WTC11 (cell line): ENCODE data around the gene PRTN3. TPM values are rescaled to one million over a fixed set of nuclear protein-coding genes. Genes with fewer than 3 reads are reported as not detected.
"Not testable (repeated sequence)": the region's sequence is repeated elsewhere in the genome, so short reads cannot be mapped to it uniquely, and the experiment has no call there.

Source experiments
- ATAC-seq: fragments of 200-7000 bp; cut with Tn5 transposase; 2 replicates; pipeline ENCODE4 v1.10.0; 2021; ENCODE audit warnings: mild to moderate bottlenecking, moderate library complexity
- CTCF ChIA-PET: fragments of 300-600 bp; sonication (Branson Sonifier 250); formaldehyde crosslinking; loops from one replicate; lab custom pipeline; 2021; ENCODE audit warnings: antibody characterized with exemption; lab: Charles Lee
- POLR2A ChIA-PET: fragments of 350-600 bp; sonication (Branson Sonifier 250); formaldehyde crosslinking; loops from one replicate; lab custom pipeline; 2021; ENCODE audit warnings: antibody characterized with exemption; lab: Charles Lee
- DNase-seq: peaks from one replicate; pipeline ENCODE4 v3.0.0; 2021; ENCODE audit warnings: low spot score
- H3K27ac Mint-ChIP-seq: 2 replicates; pipeline ENCODE4 v1.8.0; 2021; ENCODE audit warnings: mixed read lengths
- H3K27me3 Mint-ChIP-seq: 2 replicates; pipeline ENCODE4 v1.8.0; 2021; ENCODE audit warnings: low read depth, mild to moderate bottlenecking, moderate library complexity, mixed read lengths
- H3K36me3 Mint-ChIP-seq: 2 replicates; pipeline ENCODE4 v1.8.0; 2021; ENCODE audit warnings: mixed read lengths
- H3K4me1 Mint-ChIP-seq: 2 replicates; pipeline ENCODE4 v1.8.0; 2022; ENCODE audit warnings: mixed read lengths
- H3K4me3 Mint-ChIP-seq: 2 replicates; pipeline ENCODE4 v1.8.0; 2021; ENCODE audit warnings: mild to moderate bottlenecking, moderate library complexity, mixed read lengths
- H3K9me3 Mint-ChIP-seq: 2 replicates; pipeline ENCODE4 v1.8.0; 2021; ENCODE audit warnings: mixed read lengths
- GRHL2 ChIP-seq: fragments of 250-450 bp; sonication (Bioruptor Pico); IDR thresholded peaks from 2 replicates; pipeline ENCODE4 v1.8.0; 2022; ENCODE audit warnings: mild to moderate bottlenecking, moderate library complexity; ENCODE audit not compliant: insufficient replicate concordance, severe bottlenecking
- KAT7 ChIP-seq: sonication (generic); formaldehyde crosslinking; IDR thresholded peaks from 2 replicates; pipeline ENCODE4 v1.8.1; 2023; ENCODE audit warnings: missing genetic modification reagents, mild to moderate bottlenecking, borderline replicate concordance
- MXD4 ChIP-seq: fragments of 250-450 bp; sonication (Bioruptor Pico); IDR thresholded peaks from 2 replicates; pipeline ENCODE4 v1.8.0; 2021; ENCODE audit warnings: mild to moderate bottlenecking, moderate library complexity, borderline replicate concordance
- NFE2L1 ChIP-seq: sonication (generic); formaldehyde crosslinking; IDR thresholded peaks from 2 replicates; pipeline ENCODE4 v1.8.1; 2023; ENCODE audit warnings: missing genetic modification reagents
- NFYB ChIP-seq: sonication (generic); formaldehyde crosslinking; conservative IDR thresholded peaks from 2 replicates; pipeline ENCODE4 v1.8.0; 2022; ENCODE audit warnings: low read depth, missing genetic modification reagents
- TEAD1 ChIP-seq: sonication (generic); formaldehyde crosslinking; IDR thresholded peaks from 2 replicates; pipeline ENCODE4 v1.8.0; 2022; ENCODE audit warnings: mild to moderate bottlenecking, missing genetic modification reagents
- ZNF138 ChIP-seq: sonication (generic); formaldehyde crosslinking; conservative IDR thresholded peaks from 2 replicates; pipeline ENCODE4 v1.8.1; 2022; ENCODE audit warnings: mild to moderate bottlenecking, moderate library complexity, missing genetic modification reagents
- ZNF263 ChIP-seq: sonication (generic); formaldehyde crosslinking; IDR thresholded peaks from 2 replicates; pipeline ENCODE4 v1.8.1; 2022; ENCODE audit warnings: low read depth, mild to moderate bottlenecking, moderate library complexity, missing genetic modification reagents
- total RNA-seq: library from RNA; stranded (reverse); gene quantifications from 3 replicates; pipeline ENCODE4 v1.2.3, GENCODE V29; 2021
- TF ChIP-seq, protein P1 (sequence below): sonication (generic); formaldehyde crosslinking; IDR thresholded peaks from 2 replicates; pipeline ENCODE4 v1.8.1; 2023; ENCODE audit warnings: mild to moderate bottlenecking, missing genetic modification reagents, borderline replicate concordance
- TF ChIP-seq, protein P2 (sequence below): sonication (generic); formaldehyde crosslinking; IDR thresholded peaks from 2 replicates; pipeline ENCODE4 v1.8.1; 2023; ENCODE audit warnings: mild to moderate bottlenecking, moderate library complexity, missing genetic modification reagents
- TF ChIP-seq, protein P3 (sequence below): fragments of 250-450 bp; sonication (Bioruptor Pico); IDR thresholded peaks from 2 replicates; pipeline ENCODE4 v2.1.2; 2022; ENCODE audit warnings: mild to moderate bottlenecking, moderate library complexity
- TF ChIP-seq, protein P4 (sequence below): sonication (generic); formaldehyde crosslinking; IDR thresholded peaks from 2 replicates; pipeline ENCODE4 v1.8.0; 2023; ENCODE audit warnings: missing genetic modification reagents

PRTN3 gene
- total RNA-seq, 1 experiment from 2014 or later, result 0.61 TPM

DNA sequence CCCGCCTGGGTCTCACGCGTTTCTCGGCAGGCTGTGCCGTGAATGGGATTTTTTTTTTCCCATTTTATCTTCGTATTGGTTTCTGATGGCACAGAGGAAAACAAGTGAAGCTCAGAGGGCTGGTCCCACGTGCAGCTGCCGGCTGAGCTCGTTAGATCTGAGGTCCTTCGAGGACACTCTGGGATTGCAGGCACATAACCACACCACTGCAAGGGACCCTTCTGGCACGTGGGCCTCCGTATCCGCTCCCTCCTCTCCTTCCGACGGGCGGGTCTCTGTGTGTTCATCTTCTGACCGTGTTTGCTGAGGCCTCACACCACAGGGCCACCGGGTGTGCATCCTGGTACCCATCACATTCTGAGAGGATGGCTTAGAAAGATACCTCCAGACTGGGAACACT, 35.3 kb downstream of the PRTN3 start (continued):
- TF ChIP-seq, protein P1, sequence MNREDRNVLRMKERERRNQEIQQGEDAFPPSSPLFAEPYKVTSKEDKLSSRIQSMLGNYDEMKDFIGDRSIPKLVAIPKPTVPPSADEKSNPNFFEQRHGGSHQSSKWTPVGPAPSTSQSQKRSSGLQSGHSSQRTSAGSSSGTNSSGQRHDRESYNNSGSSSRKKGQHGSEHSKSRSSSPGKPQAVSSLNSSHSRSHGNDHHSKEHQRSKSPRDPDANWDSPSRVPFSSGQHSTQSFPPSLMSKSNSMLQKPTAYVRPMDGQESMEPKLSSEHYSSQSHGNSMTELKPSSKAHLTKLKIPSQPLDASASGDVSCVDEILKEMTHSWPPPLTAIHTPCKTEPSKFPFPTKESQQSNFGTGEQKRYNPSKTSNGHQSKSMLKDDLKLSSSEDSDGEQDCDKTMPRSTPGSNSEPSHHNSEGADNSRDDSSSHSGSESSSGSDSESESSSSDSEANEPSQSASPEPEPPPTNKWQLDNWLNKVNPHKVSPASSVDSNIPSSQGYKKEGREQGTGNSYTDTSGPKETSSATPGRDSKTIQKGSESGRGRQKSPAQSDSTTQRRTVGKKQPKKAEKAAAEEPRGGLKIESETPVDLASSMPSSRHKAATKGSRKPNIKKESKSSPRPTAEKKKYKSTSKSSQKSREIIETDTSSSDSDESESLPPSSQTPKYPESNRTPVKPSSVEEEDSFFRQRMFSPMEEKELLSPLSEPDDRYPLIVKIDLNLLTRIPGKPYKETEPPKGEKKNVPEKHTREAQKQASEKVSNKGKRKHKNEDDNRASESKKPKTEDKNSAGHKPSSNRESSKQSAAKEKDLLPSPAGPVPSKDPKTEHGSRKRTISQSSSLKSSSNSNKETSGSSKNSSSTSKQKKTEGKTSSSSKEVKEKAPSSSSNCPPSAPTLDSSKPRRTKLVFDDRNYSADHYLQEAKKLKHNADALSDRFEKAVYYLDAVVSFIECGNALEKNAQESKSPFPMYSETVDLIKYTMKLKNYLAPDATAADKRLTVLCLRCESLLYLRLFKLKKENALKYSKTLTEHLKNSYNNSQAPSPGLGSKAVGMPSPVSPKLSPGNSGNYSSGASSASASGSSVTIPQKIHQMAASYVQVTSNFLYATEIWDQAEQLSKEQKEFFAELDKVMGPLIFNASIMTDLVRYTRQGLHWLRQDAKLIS (CRISPR knock-in tag), result no peak
- TF ChIP-seq TEAD1 (CRISPR knock-in tag), result no peak
- no peak for TF ChIP-seq ZNF263 (CRISPR knock-in tag)
- TF ChIP-seq, protein P2, sequence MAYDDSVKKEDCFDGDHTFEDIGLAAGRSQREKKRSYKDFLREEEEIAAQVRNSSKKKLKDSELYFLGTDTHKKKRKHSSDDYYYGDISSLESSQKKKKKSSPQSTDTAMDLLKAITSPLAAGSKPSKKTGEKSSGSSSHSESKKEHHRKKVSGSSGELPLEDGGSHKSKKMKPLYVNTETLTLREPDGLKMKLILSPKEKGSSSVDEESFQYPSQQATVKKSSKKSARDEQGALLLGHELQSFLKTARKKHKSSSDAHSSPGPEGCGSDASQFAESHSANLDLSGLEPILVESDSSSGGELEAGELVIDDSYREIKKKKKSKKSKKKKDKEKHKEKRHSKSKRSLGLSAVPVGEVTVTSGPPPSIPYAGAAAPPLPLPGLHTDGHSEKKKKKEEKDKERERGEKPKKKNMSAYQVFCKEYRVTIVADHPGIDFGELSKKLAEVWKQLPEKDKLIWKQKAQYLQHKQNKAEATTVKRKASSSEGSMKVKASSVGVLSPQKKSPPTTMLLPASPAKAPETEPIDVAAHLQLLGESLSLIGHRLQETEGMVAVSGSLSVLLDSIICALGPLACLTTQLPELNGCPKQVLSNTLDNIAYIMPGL, result no peak
- TF ChIP-seq NFE2L1 (CRISPR knock-in tag), result no peak

DNA sequence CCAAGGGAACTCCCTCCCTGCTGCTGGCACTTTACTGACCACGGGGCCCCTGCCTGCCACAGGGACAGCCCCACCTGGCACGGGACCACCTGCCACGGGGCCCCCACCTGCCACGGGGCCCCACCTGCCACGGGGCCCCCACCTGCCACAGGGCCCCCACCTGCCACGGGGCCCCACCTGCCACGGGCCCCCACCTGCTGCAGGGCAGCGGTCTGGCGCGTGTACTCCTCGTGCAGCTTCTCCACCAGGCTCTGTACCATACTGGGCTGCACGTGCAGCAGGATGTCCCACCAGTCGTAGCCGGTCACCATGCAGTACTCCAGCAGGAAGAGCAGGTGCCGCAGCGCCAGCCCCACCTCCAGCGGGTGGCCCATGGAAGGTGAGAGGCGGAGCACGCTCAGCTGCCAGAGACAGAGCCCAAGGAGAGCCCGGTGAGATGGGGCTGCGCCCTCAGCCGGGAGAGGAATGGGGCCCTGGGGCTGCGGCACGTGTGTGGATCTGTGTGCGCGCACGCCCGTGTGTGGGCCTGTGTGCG, 36.0 kb downstream of the PRTN3 start:
- CTCF ChIA-PET, result interaction anchor here (0.7 to 2.5 kb wide), 2 partner anchors 20 to 380 kb away, joined by 3 to 7 read pairs; no protein-coding TSS in a partner anchor
- ATAC-seq (no peak), DNase-seq (no peak)
- POLR2A ChIA-PET, result no interaction called here
- no peak overlapping the region for H3K4me3 Mint-ChIP-seq
- H3K36me3 Mint-ChIP-seq, result peaks cover 19% of the 10 kb centered on the region
- H3K27me3 Mint-ChIP-seq, result no peaks in the 10 kb centered on the region
- H3K9me3 Mint-ChIP-seq, result no peaks in the 10 kb centered on the region
- H3K4me1 Mint-ChIP-seq, result no peaks in the 10 kb centered on the region
- no peak overlapping the region for H3K27ac Mint-ChIP-seq
- TF ChIP-seq KAT7 (no peak), NFYB (CRISPR knock-in tag) (no peak), ZNF138 (CRISPR knock-in tag) (no peak), MXD4 (CRISPR knock-in tag) (no peak), GRHL2 (CRISPR knock-in tag) (no peak)
- TF ChIP-seq, protein P3, sequence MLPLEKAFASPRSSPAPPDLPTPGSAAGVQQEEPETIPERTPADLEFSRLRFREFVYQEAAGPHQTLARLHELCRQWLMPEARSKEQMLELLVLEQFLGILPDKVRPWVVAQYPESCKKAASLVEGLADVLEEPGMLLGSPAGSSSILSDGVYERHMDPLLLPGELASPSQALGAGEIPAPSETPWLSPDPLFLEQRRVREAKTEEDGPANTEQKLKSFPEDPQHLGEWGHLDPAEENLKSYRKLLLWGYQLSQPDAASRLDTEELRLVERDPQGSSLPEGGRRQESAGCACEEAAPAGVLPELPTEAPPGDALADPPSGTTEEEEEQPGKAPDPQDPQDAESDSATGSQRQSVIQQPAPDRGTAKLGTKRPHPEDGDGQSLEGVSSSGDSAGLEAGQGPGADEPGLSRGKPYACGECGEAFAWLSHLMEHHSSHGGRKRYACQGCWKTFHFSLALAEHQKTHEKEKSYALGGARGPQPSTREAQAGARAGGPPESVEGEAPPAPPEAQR (CRISPR knock-in tag), result no peak
- TF ChIP-seq, protein P4, sequence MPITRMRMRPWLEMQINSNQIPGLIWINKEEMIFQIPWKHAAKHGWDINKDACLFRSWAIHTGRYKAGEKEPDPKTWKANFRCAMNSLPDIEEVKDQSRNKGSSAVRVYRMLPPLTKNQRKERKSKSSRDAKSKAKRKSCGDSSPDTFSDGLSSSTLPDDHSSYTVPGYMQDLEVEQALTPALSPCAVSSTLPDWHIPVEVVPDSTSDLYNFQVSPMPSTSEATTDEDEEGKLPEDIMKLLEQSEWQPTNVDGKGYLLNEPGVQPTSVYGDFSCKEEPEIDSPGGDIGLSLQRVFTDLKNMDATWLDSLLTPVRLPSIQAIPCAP (CRISPR knock-in tag), result no peak
- TF ChIP-seq, protein P2, result no peak

DNA sequence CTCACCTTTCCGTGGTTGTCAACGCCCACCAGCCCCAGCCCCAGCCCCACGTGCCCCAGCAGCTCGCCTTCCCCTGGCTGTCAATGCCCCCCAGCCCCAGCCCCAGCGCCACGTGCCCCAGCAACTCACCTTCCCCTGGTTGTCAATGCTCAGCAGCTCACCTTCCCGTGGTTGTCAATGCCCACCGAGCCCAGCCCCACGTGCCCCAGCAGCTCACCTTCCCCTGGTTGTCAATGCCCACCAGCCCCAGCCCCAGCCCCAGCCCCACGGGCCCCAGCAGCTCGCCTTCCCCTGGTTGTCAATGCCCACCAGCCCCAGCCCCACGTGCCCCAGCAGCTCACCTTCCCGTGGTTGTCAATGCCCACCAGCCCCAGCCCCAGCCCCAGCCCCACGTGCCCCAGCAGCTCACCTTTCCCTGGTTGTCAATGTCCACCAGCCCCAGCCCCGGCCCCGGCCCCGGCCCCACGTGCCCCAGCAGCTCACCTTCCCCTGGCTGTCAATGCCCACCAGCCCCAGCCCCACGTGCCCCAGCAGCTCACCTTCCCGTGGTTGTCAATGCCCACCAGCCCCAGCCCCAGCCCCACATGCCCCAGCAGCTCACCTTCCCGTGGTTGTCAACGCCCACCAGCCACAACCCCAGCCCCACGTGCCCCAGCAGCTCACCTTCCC, 37.3 kb downstream of the PRTN3 start:
- ATAC-seq, DNase-seq, H3K4me1 Mint-ChIP-seq, H3K27me3 Mint-ChIP-seq, H3K9me3 Mint-ChIP-seq, POLR2A ChIA-PET, H3K27ac Mint-ChIP-seq, H3K4me3 Mint-ChIP-seq: not testable (repeated sequence)
- peaks cover 25% of the 10 kb centered on the region for H3K36me3 Mint-ChIP-seq
- CTCF ChIA-PET, result interaction anchor here (0.7 to 2.5 kb wide), 2 partner anchors 19 to 43 kb away, joined by 3 to 7 read pairs; no protein-coding TSS in a partner anchor

DNA sequence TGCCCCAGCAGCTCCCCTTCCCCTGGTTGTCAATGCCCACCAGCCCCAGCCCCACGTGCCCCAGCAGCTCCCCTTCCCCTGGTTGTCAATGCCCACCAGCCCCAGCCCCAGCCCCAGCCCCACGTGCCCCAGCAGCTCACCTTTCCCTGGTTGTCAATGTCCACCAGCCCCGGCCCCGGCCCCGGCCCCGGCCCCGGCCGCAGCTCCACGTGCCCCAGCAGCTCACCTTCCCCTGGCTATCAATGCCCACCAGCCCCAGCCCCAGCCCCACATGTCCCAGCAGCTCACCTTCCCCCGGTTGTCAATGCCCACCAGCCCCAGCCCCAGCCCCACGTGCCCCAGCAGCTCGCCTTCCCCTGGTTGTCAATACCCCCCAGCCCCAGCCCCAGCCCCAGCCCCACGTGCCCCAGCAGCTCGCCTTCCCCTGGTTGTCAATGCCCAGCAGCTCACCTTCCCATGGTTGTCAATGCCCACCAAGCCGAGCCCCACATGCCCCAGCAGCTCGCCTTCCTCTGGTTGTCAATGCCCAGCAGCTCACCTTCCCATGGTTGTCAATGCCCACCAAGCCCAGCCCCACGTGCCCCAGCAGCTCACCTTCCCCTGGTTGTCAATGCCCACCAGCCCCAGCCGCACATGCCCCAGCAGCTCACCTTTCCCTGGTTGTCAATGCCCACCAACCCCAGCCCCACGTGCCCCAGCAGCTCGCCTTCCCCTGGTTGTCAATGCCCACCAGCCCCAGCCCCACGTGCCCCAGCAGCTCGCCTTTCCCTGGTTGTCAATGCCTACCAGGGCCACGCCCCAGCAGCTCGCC, 38.2 kb downstream of the PRTN3 start:
- H3K4me3 Mint-ChIP-seq, DNase-seq, H3K27me3 Mint-ChIP-seq, H3K4me1 Mint-ChIP-seq, POLR2A ChIA-PET, H3K9me3 Mint-ChIP-seq, H3K27ac Mint-ChIP-seq, ATAC-seq: not testable (repeated sequence)
- CTCF ChIA-PET, result interaction anchor here (0.7 to 2.5 kb wide), 2 partner anchors 18 to 43 kb away, joined by 3 to 7 read pairs; no protein-coding TSS in a partner anchor
- H3K36me3 Mint-ChIP-seq, result peaks cover 25% of the 10 kb centered on the region
